Amygdala (tissue), 56 donors: ENCODE measurements around the gene L1CAM.
A peak's percentile ranks its signal among the peaks of the same experiment; 100 is the strongest.

ENCODE experiments used
- DNase-seq, 56 donors: peaks; one replicate each; lab custom pipeline; 2025; lab: John Stamatoyannopoulos, UW

Gene L1CAM

DNA sequence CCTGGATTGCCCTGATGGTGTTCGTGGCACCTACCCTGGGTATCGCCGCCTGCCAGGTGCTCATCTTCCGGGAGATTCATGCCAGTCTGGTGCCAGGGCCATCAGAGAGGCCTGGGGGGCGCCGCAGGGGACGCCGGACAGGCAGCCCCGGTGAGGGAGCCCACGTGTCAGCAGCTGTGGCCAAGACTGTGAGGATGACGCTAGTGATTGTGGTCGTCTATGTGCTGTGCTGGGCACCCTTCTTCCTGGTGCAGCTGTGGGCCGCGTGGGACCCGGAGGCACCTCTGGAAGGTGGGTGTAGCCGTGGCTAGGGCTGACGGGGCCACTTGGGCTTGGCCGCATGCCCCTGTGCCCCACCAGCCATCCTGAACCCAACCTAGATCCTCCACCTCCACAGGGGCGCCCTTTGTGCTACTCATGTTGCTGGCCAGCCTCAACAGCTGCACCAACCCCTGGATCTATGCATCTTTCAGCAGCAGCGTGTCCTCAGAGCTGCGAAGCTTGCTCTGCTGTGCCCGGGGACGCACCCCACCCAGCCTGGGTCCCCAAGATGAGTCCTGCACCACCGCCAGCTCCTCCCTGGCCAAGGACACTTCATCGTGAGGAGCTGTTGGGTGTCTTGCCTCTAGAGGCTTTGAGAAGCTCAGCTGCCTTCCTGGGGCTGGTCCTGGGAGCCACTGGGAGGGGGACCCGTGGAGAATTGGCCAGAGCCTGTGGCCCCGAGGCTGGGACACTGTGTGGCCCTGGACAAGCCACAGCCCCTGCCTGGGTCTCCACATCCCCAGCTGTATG, 20.3 kb upstream of the L1CAM start:
- no peak for DNase-seq

DNA sequence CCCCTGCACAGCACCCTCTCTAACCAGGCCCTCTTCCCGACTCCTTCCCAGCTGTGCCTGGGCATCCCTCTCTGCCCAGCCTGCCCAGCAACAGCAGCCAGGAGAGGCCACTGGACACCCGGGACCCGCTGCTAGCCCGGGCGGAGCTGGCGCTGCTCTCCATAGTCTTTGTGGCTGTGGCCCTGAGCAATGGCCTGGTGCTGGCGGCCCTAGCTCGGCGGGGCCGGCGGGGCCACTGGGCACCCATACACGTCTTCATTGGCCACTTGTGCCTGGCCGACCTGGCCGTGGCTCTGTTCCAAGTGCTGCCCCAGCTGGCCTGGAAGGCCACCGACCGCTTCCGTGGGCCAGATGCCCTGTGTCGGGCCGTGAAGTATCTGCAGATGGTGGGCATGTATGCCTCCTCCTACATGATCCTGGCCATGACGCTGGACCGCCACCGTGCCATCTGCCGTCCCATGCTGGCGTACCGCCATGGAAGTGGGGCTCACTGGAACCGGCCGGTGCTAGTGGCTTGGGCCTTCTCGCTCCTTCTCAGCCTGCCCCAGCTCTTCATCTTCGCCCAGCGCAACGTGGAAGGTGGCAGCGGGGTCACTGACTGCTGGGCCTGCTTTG, 19.6 kb upstream of the L1CAM start:
- no peak for DNase-seq

DNA sequence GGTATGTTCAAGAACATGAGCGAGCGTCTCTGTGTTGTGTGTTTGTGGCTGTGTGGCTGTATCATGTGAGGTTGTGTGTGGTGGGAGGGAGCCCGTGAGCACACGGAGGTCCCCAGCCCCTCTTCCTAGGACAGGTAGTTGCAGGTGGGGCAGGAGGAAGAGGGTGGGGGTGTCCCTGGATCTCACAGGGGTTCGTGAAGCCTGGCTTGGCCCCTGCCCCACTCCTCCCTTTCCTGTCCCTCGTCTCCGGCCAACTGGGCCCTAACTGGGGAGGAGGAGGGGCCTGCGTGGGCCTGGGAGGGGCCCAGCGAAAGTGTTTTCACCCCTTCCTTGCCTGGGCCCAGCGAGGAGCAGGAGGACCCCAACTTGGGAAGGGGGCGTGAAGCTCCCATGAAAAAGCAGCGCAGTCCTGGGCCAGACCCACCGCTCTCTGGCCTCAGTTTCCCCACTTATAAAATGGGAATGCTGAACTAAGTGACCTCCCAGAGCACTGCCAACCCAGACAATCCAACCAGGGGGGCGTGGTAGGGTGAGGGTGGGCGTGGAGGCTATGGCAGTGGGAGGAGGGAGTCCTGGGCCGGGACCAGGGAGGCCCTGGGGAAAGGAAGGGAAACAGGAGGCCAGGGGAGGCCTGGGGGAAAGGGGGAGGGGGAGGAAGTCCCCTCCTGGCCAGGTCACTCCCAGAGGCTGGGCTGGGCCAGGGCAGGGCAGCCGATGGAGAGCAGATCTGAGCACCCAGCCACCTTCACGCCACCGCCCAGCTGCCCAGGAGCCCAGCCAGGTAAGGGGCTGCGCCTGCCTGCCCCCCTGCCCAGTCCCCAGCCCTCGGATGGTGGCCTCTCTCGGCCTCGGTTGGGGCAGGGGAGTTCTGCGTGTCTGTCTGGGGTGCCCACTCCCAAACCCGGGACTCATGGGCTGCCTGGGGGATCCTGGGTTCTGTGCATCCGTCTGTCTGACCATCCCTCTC, 18.3 kb upstream of the L1CAM start, which contains the start of gene AVPR2:
Gene AVPR2 (plus strand): TSS at position 683 of the 967 bp plus-strand sequence. CDS start 473 bp downstream, outside the sequence.
- DNase-seq, result no peak

- DNase-seq, result no peak
Measured at GRCh38 chrX:153903238-153903980, 17.4 kb upstream of the L1CAM start.

GRCh38 chrX:153902385-153902784, 16.4 kb upstream of the L1CAM start:
- no peak for DNase-seq

DNA sequence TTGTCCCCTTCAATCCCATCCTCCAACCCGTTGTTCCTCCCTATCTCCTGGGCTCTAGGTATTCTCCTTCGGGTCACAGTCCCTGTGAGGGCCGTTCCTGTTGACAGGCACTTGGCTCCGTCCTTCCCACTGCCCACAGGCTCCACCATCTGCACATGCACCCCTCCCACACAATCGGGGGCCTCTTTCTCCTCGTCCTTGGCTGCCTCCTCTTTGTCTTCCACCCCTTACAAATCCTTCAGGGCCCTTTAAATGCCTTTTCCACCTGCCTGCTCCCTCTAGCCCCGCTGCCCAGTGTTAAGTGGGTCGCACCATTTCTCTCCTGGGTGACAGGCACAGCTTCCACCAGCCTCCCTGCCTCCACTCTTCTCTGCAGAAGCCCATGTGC, 15.8 kb upstream of the L1CAM start:
- DNase-seq, result no peak

DNA sequence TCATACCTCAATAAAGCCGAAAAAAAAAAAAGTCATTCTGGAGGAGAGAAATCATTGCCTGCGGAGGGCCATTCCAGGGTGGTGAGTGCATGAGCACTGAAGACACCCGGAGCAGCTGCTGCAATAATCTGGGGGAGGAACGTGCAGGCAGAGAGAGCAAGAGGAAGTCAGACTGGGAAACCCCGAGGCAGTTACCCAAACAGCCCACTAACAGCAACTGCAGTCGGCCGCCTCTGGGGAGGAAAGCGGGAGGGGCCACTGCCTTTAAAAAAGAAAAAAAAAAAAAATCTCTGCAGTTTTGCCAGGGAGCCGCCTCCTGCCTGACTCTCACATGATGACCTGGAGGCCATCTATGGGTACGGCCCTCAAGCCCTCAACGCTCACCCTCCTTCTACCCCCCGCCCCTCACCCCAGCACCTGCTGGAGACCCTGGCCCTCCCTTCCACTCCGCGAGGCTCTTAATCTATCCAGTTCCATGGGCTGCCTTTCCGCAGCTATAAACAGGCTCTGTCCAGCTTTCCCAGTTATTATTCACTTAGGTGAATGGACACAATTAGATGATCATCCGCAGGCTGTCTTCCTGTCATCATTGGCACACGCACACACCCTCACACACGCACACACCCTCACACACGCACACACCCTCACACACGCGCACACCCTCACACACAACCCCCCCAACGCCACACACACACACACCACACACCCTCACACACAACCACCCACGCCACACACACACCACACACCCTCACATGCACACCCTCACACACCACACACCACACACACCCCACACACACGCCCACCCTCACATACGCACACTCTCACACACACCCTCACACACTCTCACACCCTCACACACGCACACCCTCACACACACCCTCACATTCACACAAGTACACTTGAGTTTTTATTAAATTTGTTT, 15.1 kb upstream of the L1CAM start:
- peak in 1 of 56 donors; percentile 16 for DNase-seq

GRCh38 chrX:153897899-153898298, 11.9 kb upstream of the L1CAM start:
- no peak for DNase-seq

GRCh38 chrX:153889123-153889522, 3.1 kb upstream of the L1CAM start:
- DNase-seq, result no peak

DNA sequence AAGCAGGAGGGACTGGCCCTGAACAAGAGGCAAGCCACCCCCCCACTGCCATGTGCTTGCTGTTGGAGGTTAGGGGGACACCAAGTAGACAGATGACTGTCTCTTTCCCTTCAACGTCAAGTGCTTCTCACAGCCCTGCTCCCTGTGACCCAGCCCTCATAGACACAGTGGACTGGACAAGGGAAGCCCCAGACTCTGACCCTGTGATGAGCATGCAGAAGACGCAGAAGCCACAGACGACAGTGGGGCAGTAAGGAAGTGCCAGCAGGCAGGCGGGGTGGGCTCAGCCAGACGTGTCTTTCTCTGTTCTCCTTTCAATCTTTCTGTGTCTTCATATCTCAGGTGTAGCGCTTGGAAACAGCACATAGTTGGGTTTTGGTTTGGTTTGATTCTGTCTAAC, 2.4 kb upstream of the L1CAM start:
- no peak for DNase-seq

- DNase-seq, result no peak
Measured at GRCh38 chrX:153887385-153887784, 1.4 kb upstream of the L1CAM start.

DNA sequence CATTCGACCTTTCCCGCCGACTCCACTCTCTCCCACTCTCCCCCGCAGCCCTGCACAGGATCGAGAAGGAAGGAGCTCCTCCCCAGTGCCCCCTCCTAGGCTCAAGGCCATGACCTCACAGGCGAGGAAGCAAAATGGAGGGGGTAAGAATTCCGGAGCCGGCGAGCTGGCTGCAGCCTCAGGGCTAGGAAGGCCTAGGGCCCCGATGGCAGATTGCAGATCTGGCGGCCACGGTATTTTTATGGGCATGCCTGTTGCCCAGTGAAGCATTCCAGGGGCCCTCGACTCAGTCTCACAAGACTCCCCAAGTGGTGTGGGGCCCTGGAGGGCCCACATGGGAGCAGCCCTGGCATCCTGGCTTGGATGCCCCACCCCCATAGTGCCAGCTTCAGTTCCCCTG, 942 bp upstream of the L1CAM start:
- DNase-seq, result no peak

GRCh38 chrX:153885208-153885787, 675 bp downstream of the L1CAM start:
- no peak for DNase-seq

DNA sequence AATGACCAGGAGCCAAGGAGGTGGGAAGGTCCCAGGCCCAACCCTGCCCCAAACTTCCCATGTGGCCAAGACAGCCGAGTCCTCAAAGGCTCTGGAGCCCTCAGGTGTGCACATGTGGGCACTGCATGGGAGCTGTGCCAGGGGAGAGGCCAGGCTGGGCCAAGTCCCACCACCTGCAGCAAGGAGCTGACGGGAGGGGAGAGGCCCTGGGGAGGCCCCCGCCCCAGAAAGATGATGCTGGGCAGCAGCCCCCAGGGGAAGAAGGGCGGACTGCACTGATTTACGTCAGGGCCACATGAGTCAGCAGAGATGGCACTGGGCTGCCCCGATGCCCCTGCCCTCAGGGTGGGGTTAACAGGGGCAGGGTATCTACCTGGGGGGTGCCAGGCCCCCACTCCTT, 1.4 kb downstream of the L1CAM start:
- DNase-seq, result no peak

DNA sequence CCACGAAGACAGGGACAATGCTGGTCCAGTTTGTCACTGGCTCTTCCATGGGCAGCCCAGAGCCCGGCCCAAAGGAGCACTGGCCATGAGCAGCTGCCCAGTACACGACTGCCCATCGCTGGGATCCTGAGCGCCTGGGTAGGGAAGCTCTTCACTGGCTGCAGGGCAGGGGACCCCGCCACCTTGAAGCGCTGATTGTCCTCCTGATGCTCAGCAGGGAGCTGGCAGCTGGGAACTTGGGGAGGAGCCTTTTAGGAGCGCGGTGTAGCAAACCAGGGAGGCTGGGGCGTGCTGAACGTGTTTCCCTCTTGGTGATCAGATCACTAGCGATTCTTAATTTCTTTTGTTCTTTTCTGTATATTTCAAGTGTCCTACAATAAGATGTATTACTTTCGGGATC, 1.8 kb downstream of the L1CAM start:
- DNase-seq, result no peak

DNA sequence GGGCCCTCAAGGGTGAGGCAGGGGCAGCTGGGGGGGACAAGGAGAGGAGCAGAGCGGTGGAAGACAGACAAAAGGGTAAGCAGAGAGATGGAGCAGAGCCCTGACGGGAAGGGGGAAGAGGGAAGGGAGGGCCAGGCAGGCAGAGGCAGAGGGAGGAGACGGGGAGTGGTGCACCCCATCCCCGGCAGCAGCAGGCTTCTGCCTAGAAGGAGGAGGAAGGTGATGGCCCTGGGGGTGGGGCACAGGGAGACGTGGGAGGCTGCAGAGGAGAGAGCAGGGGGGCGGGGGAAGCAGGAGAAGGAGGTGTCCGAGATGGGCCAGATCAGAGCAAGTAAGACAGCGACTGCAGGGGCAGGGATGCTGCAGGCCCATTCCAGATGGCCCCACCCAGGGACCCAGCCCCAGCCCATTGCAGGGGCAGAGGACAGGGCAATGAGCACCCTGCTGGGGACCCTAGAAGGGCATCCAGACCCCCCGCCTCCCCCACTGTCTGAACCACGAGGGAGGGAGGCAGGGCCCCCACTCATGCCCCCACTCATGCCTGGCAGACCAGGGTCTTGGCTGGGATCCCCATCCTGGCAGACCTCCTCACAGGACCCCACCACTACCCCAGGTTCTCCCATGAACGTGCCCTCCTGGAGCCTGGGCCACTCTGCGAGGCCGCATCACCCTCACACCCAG, 2.7 kb downstream of the L1CAM start:
- no peak for DNase-seq

DNA sequence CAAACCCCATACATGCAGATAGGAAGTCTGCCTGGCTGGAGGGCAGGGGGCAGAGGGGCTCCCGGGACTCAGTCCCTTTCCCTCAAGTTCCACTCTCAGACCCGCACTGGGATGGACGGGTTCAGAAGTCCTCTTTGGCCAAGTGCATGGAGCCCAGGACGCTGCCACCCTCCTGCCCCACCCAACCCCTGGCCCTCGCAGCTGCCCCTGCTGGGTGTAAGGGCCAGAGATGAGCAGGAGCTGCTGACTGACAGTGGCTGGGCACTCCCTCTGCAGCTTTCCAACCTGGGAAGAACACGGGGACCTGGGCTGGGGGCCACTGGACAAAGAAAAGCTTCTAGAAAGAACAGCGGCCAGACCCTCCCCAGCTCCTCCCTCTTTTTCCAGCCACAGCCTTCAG, 3.4 kb downstream of the L1CAM start:
- no peak for DNase-seq

DNA sequence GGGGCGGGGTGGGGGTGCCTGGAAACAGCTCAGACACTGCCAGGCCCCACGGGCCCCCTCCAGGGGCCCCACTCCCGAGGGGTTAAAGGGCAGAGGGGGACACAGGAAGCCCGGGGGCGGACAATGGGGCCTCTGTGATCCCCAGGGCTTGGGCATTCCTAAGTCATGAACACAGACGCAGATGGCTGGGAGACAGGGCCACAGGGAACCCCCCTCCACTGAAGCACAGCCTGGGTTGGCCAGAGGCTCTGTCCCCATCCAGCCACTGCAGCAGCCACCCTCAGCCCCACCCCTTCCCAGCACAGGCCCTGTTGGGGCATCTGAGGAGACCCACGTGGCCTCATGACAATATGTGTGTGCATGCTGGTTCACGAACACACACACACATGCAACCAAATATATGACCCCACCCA, 3.9 kb downstream of the L1CAM start:
- peak in 13 of 56 donors; percentile 5 to 58 (median 29) for DNase-seq
